Measurements from ENCODE around the gene AGGF1.
"Not testable (repeated sequence)": the region's sequence is repeated elsewhere in the genome, so short reads cannot be mapped to it uniquely, and the experiment has no call there.

Gene AGGF1

DNA sequence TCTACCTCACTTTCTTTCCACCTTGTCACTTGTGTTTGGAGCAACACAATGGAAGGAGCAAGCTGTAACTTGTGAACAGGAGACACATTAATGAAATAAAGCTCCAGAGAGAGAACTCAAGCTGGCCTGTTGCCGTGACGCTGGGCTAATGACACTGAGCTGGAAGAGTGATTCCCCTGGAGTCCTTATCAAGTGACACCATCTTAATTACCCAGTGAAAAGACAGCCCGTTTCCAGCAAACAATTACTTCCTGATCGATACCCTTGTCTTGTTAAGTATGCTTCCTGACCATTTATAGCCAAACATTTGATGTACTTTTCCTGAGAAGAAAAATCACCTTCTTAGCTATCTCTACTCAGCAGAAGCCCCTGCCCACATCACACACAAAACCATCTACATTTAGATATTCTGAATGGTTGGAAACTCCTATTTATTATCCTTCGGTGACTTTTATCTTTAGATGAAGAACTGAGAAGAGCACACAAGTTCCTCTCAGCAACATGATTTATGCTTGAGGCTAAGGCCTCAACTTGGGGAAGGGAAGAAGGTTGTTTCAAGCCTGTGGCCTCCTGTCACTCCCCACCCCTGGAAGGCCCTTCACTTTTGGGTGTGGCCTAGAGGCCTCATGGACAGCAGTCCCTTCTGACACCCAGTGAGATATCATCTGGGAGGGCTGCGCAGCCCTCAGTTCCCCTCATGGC lies 43.2 kb upstream of the AGGF1 start:
- Histone ChIP-seq H3K9ac (ENCODE audit: low read depth, low read length, poor library complexity) (no peak overlapping the region), H3K18ac (ENCODE audit: low read length) (no peak overlapping the region), H2BK120ac (ENCODE audit: low read depth, low read length) (no peak overlapping the region), H2AFZ (ENCODE audit: low read length) (no peak overlapping the region), H3K36me3 (replicated peaks in 1 of 2; ENCODE audit: control insufficient read depth in 2 of 2, insufficient read depth in 2 of 2, low read length in 2 of 2) (no peaks in the 10 kb centered on the region), H3K79me1 (ENCODE audit: low read depth, low read length) (no peaks in the 10 kb centered on the region), H2BK5ac (ENCODE audit: low read length) (no peak overlapping the region), H4K8ac (ENCODE audit: low read depth, low read length) (no peak overlapping the region), H3K4me3 (ENCODE audit: low read length in 2 of 2) (no peak overlapping the region), H3K27me3 (ENCODE audit: control insufficient read depth in 3 of 3, insufficient read depth in 3 of 3, low read depth in 1 of 3, low read length in 3 of 3) (no peaks in the 10 kb centered on the region), H2BK15ac (ENCODE audit: low read length) (no peak overlapping the region), H4K91ac (ENCODE audit: low read depth, low read length, poor library complexity) (no peak overlapping the region), H3K23ac (ENCODE audit: low read depth, low read length, poor library complexity) (no peak overlapping the region), H2AK5ac (ENCODE audit: low read depth, low read length) (no peak overlapping the region), H3K4me1 (ENCODE audit: control insufficient read depth in 2 of 2, insufficient read depth in 1 of 2, low read depth in 1 of 2, low read length in 2 of 2) (no peaks in the 10 kb centered on the region), H3K9me3 (replicated peaks in 1 of 2; ENCODE audit: control insufficient read depth in 2 of 2, insufficient read depth in 1 of 2, low read depth in 1 of 2, low read length in 2 of 2) (peaks cover 0 to 5% of the 10 kb centered on the region in 2 donors), H3K14ac (ENCODE audit: low read length) (no peak overlapping the region), H3K27ac (replicated peaks; ENCODE audit: low read length) (no peak overlapping the region), H3K4me2 (ENCODE audit: insufficient read depth, low read length, poor library complexity, severe bottlenecking) (no peak overlapping the region), H3K4ac (ENCODE audit: low read length) (no peak overlapping the region), H2BK12ac (ENCODE audit: low read length) (no peak overlapping the region)
- no CpG with 5 or more reads among the region's 6 CpGs for WGBS, 2 donors (ENCODE audit: extremely low coverage in 2 of 2, insufficient read length in 2 of 2, insufficient replicate concordance in 1 of 2)
- no peak for DNase-seq (ENCODE audit: low spot score)

GRCh38 chr5:76990899-76991459 lies 39.2 kb upstream of the AGGF1 start:
- Histone ChIP-seq H3K27me3 (ENCODE audit: control insufficient read depth in 3 of 3, insufficient read depth in 3 of 3, low read depth in 1 of 3, low read length in 3 of 3) (no peaks in the 10 kb centered on the region), H2BK120ac (ENCODE audit: low read depth, low read length) (no peak overlapping the region), H3K4ac (ENCODE audit: low read length) (no peak overlapping the region), H3K4me1 (ENCODE audit: control insufficient read depth in 2 of 2, insufficient read depth in 1 of 2, low read depth in 1 of 2, low read length in 2 of 2) (no peaks in the 10 kb centered on the region), H3K4me2 (ENCODE audit: insufficient read depth, low read length, poor library complexity, severe bottlenecking) (no peak overlapping the region), H4K8ac (ENCODE audit: low read depth, low read length) (no peak overlapping the region), H3K27ac (replicated peaks; ENCODE audit: low read length) (no peak overlapping the region), H2BK12ac (ENCODE audit: low read length) (no peak overlapping the region), H3K23ac (ENCODE audit: low read depth, low read length, poor library complexity) (no peak overlapping the region), H4K91ac (ENCODE audit: low read depth, low read length, poor library complexity) (no peak overlapping the region), H3K4me3 (ENCODE audit: low read length in 2 of 2) (no peak overlapping the region), H3K14ac (ENCODE audit: low read length) (no peak overlapping the region), H2AFZ (ENCODE audit: low read length) (no peak overlapping the region), H3K9me3 (replicated peaks in 1 of 2; ENCODE audit: control insufficient read depth in 2 of 2, insufficient read depth in 1 of 2, low read depth in 1 of 2, low read length in 2 of 2) (peaks cover 0 to 5% of the 10 kb centered on the region in 2 donors), H2AK5ac (ENCODE audit: low read depth, low read length) (no peak overlapping the region), H3K36me3 (replicated peaks in 1 of 2; ENCODE audit: control insufficient read depth in 2 of 2, insufficient read depth in 2 of 2, low read length in 2 of 2) (no peaks in the 10 kb centered on the region), H2BK15ac (ENCODE audit: low read length) (no peak overlapping the region), H3K79me1 (ENCODE audit: low read depth, low read length) (no peaks in the 10 kb centered on the region), H3K18ac (ENCODE audit: low read length) (no peak overlapping the region), H2BK5ac (ENCODE audit: low read length) (no peak overlapping the region), H3K9ac (ENCODE audit: low read depth, low read length, poor library complexity) (no peak overlapping the region)
- no peak for DNase-seq (ENCODE audit: low spot score)
- no CpG with 5 or more reads among the region's 5 CpGs for WGBS, 2 donors (ENCODE audit: extremely low coverage in 2 of 2, insufficient read length in 2 of 2, insufficient replicate concordance in 1 of 2)

DNA sequence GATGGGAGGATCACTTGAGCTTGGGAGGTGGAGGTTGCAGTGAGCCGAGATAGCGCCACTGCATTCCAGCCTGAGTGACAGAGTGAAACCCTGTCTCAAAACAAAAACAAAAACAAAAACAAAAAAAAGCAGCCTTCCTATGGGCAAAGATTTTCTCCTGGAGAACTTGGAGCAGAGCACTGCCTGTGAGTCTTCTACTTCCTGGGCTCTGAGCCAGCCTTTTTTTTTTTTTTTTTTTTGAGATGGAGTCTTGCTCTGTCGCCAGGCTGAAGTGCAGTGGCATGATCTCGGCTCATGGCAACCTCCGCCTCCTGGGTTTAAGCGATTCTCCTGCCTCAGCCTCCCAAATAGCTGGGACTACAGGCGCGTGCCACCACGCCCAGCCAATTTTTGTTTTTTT lies 36.8 kb upstream of the AGGF1 start:
- H3K18ac ChIP-seq (ENCODE audit: low read length); H3K9ac ChIP-seq (ENCODE audit: low read depth, low read length, poor library complexity); H3K23ac ChIP-seq (ENCODE audit: low read depth, low read length, poor library complexity); H3K4me3 ChIP-seq (ENCODE audit: low read length in 2 of 2); H3K9me3 ChIP-seq (replicated peaks in 1 of 2; ENCODE audit: control insufficient read depth in 2 of 2, insufficient read depth in 1 of 2, low read depth in 1 of 2, low read length in 2 of 2); H3K4me1 ChIP-seq (ENCODE audit: control insufficient read depth in 2 of 2, insufficient read depth in 1 of 2, low read depth in 1 of 2, low read length in 2 of 2); H3K27me3 ChIP-seq (ENCODE audit: control insufficient read depth in 3 of 3, insufficient read depth in 3 of 3, low read depth in 1 of 3, low read length in 3 of 3); H2BK120ac ChIP-seq (ENCODE audit: low read depth, low read length); H2BK12ac ChIP-seq (ENCODE audit: low read length); H3K36me3 ChIP-seq (replicated peaks in 1 of 2; ENCODE audit: control insufficient read depth in 2 of 2, insufficient read depth in 2 of 2, low read length in 2 of 2); H3K79me1 ChIP-seq (ENCODE audit: low read depth, low read length); DNase-seq (ENCODE audit: low spot score); H2BK15ac ChIP-seq (ENCODE audit: low read length); H3K4ac ChIP-seq (ENCODE audit: low read length); H3K4me2 ChIP-seq (ENCODE audit: insufficient read depth, low read length, poor library complexity, severe bottlenecking); H3K14ac ChIP-seq (ENCODE audit: low read length); H3K27ac ChIP-seq (replicated peaks; ENCODE audit: low read length); H4K91ac ChIP-seq (ENCODE audit: low read depth, low read length, poor library complexity); H2BK5ac ChIP-seq (ENCODE audit: low read length); H2AFZ ChIP-seq (ENCODE audit: low read length); H4K8ac ChIP-seq (ENCODE audit: low read depth, low read length); H2AK5ac ChIP-seq (ENCODE audit: low read depth, low read length): not testable (repeated sequence)
- WGBS, 2 donors (ENCODE audit: extremely low coverage in 2 of 2, insufficient read length in 2 of 2, insufficient replicate concordance in 1 of 2): no CpG with 5 or more reads among the region's 9 CpGs

DNA sequence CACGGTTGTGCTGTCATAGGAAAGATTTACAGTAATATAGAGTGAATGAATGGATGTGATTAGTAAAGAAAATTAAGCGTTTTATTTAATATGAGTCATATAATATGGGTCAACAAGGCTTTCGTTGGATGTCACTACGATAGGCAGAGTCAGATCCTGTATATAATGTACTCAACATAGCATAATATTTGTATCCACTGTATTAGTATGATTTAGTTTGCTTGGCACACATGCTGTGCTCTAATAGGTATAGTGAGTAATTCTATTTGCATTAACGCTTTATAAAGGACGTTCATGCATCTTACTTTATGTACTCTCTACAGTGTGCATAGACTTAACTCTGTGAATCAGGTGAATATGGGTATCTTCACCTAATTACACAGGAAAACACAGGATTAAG lies 35.9 kb upstream of the AGGF1 start:
- no peak overlapping the region for H2BK120ac ChIP-seq (ENCODE audit: low read depth, low read length)

More for the DNA sequence above, 35.9 kb upstream of the AGGF1 start:
- no peak overlapping the region for H2BK12ac ChIP-seq (ENCODE audit: low read length)
- no peaks in the 10 kb centered on the region for H3K27me3 ChIP-seq (ENCODE audit: control insufficient read depth in 3 of 3, insufficient read depth in 3 of 3, low read depth in 1 of 3, low read length in 3 of 3)
- H3K4me3 ChIP-seq (ENCODE audit: low read length in 2 of 2): no peak overlapping the region
- no peak overlapping the region for H2AK5ac ChIP-seq (ENCODE audit: low read depth, low read length)
- H4K8ac ChIP-seq (ENCODE audit: low read depth, low read length): no peak overlapping the region
- no peak overlapping the region for H3K4me2 ChIP-seq (ENCODE audit: insufficient read depth, low read length, poor library complexity, severe bottlenecking)
- no peak overlapping the region for H3K18ac ChIP-seq (ENCODE audit: low read length)
- 0% methylated on average over 1 of the region's 6 CpGs; no CpG with 5 or more reads in 1 of the 2 donors for WGBS, 2 donors (ENCODE audit: extremely low coverage in 2 of 2, insufficient read length in 2 of 2, insufficient replicate concordance in 1 of 2)
- no peaks in the 10 kb centered on the region for H3K4me1 ChIP-seq (ENCODE audit: control insufficient read depth in 2 of 2, insufficient read depth in 1 of 2, low read depth in 1 of 2, low read length in 2 of 2)
- no peak overlapping the region for H2BK5ac ChIP-seq (ENCODE audit: low read length)
- no peak overlapping the region for H2AFZ ChIP-seq (ENCODE audit: low read length)
- no peak overlapping the region for H3K9ac ChIP-seq (ENCODE audit: low read depth, low read length, poor library complexity)
- no peak overlapping the region for H3K27ac ChIP-seq (replicated peaks; ENCODE audit: low read length)
- no peak overlapping the region for H3K4ac ChIP-seq (ENCODE audit: low read length)
- H3K14ac ChIP-seq (ENCODE audit: low read length): no peak overlapping the region
- no peak overlapping the region for H2BK15ac ChIP-seq (ENCODE audit: low read length)
- H3K36me3 ChIP-seq (replicated peaks in 1 of 2; ENCODE audit: control insufficient read depth in 2 of 2, insufficient read depth in 2 of 2, low read length in 2 of 2): no peaks in the 10 kb centered on the region
- H3K79me1 ChIP-seq (ENCODE audit: low read depth, low read length): no peaks in the 10 kb centered on the region
- no peak overlapping the region for H4K91ac ChIP-seq (ENCODE audit: low read depth, low read length, poor library complexity)
- DNase-seq (ENCODE audit: low spot score): no peak
- no peak overlapping the region for H3K23ac ChIP-seq (ENCODE audit: low read depth, low read length, poor library complexity)
- H3K9me3 ChIP-seq (replicated peaks in 1 of 2; ENCODE audit: control insufficient read depth in 2 of 2, insufficient read depth in 1 of 2, low read depth in 1 of 2, low read length in 2 of 2): no peaks in the 10 kb centered on the region

Measured in neuronal stem cell (in vitro differentiated cells).